ENCODE results near the gene H2BK1. TPM values are rescaled to one million over a fixed set of nuclear protein-coding genes. Genes with fewer than 3 reads are reported as not detected.
A peak's percentile ranks its signal among the peaks of the same experiment; 100 is the strongest.

The H2BK1 gene
- total RNA-seq, 1 donor from 2014 or later, result not detected

- no peak for DNase-seq (ENCODE audit: low spot score in 2 of 2, unreplicated experiment in 2 of 2)
- Mint-ChIP-seq H3K4me3 (peak overlapping the region; percentile 40), H3K27ac (no peak overlapping the region), H3K36me3 (no peaks in the 10 kb centered on the region), H3K27me3 (ENCODE audit: low read depth) (no peaks in the 10 kb centered on the region), H3K9me3 (no peaks in the 10 kb centered on the region), H3K4me1 (peaks cover 45% of the 10 kb centered on the region)
- no peak for TF ChIP-seq CTCF (IDR thresholded peaks at IDR 0.05; ENCODE audit: unreplicated experiment)
These were observed 20.8 kb upstream of the H2BK1 start for GRCh38 chr7:151231080-151231479.

GRCh38 chr7:151229249-151229648, 19.0 kb upstream of the H2BK1 start:
- TF ChIP-seq CTCF (IDR thresholded peaks at IDR 0.05; ENCODE audit: unreplicated experiment), result no peak
- Mint-ChIP-seq H3K9me3 (no peaks in the 10 kb centered on the region), H3K36me3 (peaks cover 9% of the 10 kb centered on the region), H3K27me3 (ENCODE audit: low read depth) (no peaks in the 10 kb centered on the region), H3K4me3 (no peak overlapping the region), H3K4me1 (peaks cover 54% of the 10 kb centered on the region), H3K27ac (no peak overlapping the region)
- no peak for DNase-seq (ENCODE audit: low spot score in 2 of 2, unreplicated experiment in 2 of 2)

GRCh38 chr7:151228024-151228866, 18.0 kb upstream of the H2BK1 start:
- H3K9me3 Mint-ChIP-seq, result no peaks in the 10 kb centered on the region
- peaks cover 46% of the 10 kb centered on the region for H3K4me1 Mint-ChIP-seq
- no peak for TF ChIP-seq CTCF (IDR thresholded peaks at IDR 0.05; ENCODE audit: unreplicated experiment)
- peak overlapping the region; percentile 98 for H3K4me3 Mint-ChIP-seq
- H3K27me3 Mint-ChIP-seq (ENCODE audit: low read depth), result no peaks in the 10 kb centered on the region
- peak overlapping the region; percentile 99 for H3K27ac Mint-ChIP-seq
- DNase-seq (ENCODE audit: low spot score in 2 of 2, unreplicated experiment in 2 of 2), result no peak
- H3K36me3 Mint-ChIP-seq, result peaks cover 15% of the 10 kb centered on the region

- peak; percentile 96 to 99 for DNase-seq (ENCODE audit: low spot score in 2 of 2, unreplicated experiment in 2 of 2)
- Mint-ChIP-seq H3K27ac (peak within 1 kb of the TSS; percentile 99), H3K4me3 (peak within 1 kb of the TSS; percentile 98), H3K36me3 (peaks cover 22% of the 10 kb centered on the region), H3K4me1 (peaks cover 41% of the 10 kb centered on the region), H3K27me3 (ENCODE audit: low read depth) (no peaks in the 10 kb centered on the region), H3K9me3 (no peaks in the 10 kb centered on the region)
- no peak for TF ChIP-seq CTCF (IDR thresholded peaks at IDR 0.05; ENCODE audit: unreplicated experiment)
These were observed 16.8 kb upstream of the H2BK1 start, which contains the start of gene ABCF2 for GRCh38 chr7:151226875-151227782. Gene ABCF2, minus strand, starts transcription at chr7:151227205. Its CDS starts 747 bp downstream, at chr7:151226458.

GRCh38 chr7:151226560-151226874, 16.2 kb upstream of the H2BK1 start:
- Mint-ChIP-seq H3K4me3 (peak overlapping the region; percentile 98), H3K4me1 (peaks cover 35% of the 10 kb centered on the region), H3K27me3 (ENCODE audit: low read depth) (no peaks in the 10 kb centered on the region), H3K36me3 (peaks cover 25% of the 10 kb centered on the region), H3K27ac (peak overlapping the region; percentile 99), H3K9me3 (no peaks in the 10 kb centered on the region)
- TF ChIP-seq CTCF (IDR thresholded peaks at IDR 0.05; ENCODE audit: unreplicated experiment), result no peak
- no peak for DNase-seq (ENCODE audit: low spot score in 2 of 2, unreplicated experiment in 2 of 2)

Measured in mesothelial cell of epicardium (in vitro differentiated cells).